ENCODE measurements around the gene WNT10A. TPM values are rescaled to one million over a fixed set of nuclear protein-coding genes. Genes with fewer than 3 reads are reported as not detected.

The WNT10A gene
- total RNA-seq, 2 experiments from 2014 or later = 1.9 to 2.5 TPM

GRCh38 chr2:218852911-218853667, 27.6 kb upstream of the WNT10A start:
- POLR2A ChIA-PET = no interaction called here
- Mint-ChIP-seq H3K9me3 (no peaks in the 10 kb centered on the region), H3K4me3 (no peak overlapping the region), H3K36me3 (no peaks in the 10 kb centered on the region), H3K4me1 (peaks cover 2% of the 10 kb centered on the region), H3K27me3 (peaks cover 59% of the 10 kb centered on the region), H3K27ac (no peak overlapping the region)
- ATAC-seq (ENCODE audit: low read depth) (peak; percentile 71), DNase-seq (peak; percentile 66)

- H3K4me3 Mint-ChIP-seq = no peak overlapping the region
- no peaks in the 10 kb centered on the region for H3K36me3 Mint-ChIP-seq
- peaks cover 66% of the 10 kb centered on the region for H3K27me3 Mint-ChIP-seq
- peaks cover 2% of the 10 kb centered on the region for H3K4me1 Mint-ChIP-seq
- ATAC-seq (ENCODE audit: low read depth) = no peak
- H3K9me3 Mint-ChIP-seq = no peaks in the 10 kb centered on the region
- peak; percentile 17 for DNase-seq
- POLR2A ChIA-PET = no interaction called here
- no peak overlapping the region for H3K27ac Mint-ChIP-seq
Measured at GRCh38 chr2:218853766-218854165, 26.9 kb upstream of the WNT10A start.

- no peak for ATAC-seq (ENCODE audit: low read depth)
- peaks cover 2% of the 10 kb centered on the region for H3K4me1 Mint-ChIP-seq
- H3K4me3 Mint-ChIP-seq = no peak overlapping the region
- DNase-seq = no peak
- H3K9me3 Mint-ChIP-seq = no peaks in the 10 kb centered on the region
- no peaks in the 10 kb centered on the region for H3K36me3 Mint-ChIP-seq
- POLR2A ChIA-PET = interaction anchor here (1.0 kb wide), 1 partner anchor 43 kb away, joined by 3 read pairs; no protein-coding TSS in a partner anchor
- H3K27ac Mint-ChIP-seq = no peak overlapping the region
- peaks cover 72% of the 10 kb centered on the region for H3K27me3 Mint-ChIP-seq
Measured at GRCh38 chr2:218854860-218855259, 25.8 kb upstream of the WNT10A start.

- Mint-ChIP-seq H3K27me3 (peaks cover 77% of the 10 kb centered on the region), H3K9me3 (no peaks in the 10 kb centered on the region), H3K36me3 (no peaks in the 10 kb centered on the region), H3K27ac (no peak overlapping the region), H3K4me1 (peaks cover 6% of the 10 kb centered on the region), H3K4me3 (no peak overlapping the region)
- peak; percentile 25 for DNase-seq
- no peak for ATAC-seq (ENCODE audit: low read depth)
- POLR2A ChIA-PET = interaction anchor here (1.0 kb wide), 1 partner anchor 42 kb away, joined by 3 read pairs; no protein-coding TSS in a partner anchor
Measured at GRCh38 chr2:218855305-218856166, 25.1 kb upstream of the WNT10A start.

GRCh38 chr2:218856167-218856895, 24.3 kb upstream of the WNT10A start:
- ATAC-seq (ENCODE audit: low read depth) (no peak), DNase-seq (peak; percentile 9)
- peaks cover 79% of the 10 kb centered on the region for H3K27me3 Mint-ChIP-seq
- no peak overlapping the region for H3K27ac Mint-ChIP-seq
- no peaks in the 10 kb centered on the region for H3K36me3 Mint-ChIP-seq
- H3K4me1 Mint-ChIP-seq = peaks cover 11% of the 10 kb centered on the region
- POLR2A ChIA-PET = no interaction called here
- no peak overlapping the region for H3K4me3 Mint-ChIP-seq
- H3K9me3 Mint-ChIP-seq = no peaks in the 10 kb centered on the region

GRCh38 chr2:218856896-218857243, 23.8 kb upstream of the WNT10A start:
- POLR2A ChIA-PET = no interaction called here
- DNase-seq (peak; percentile 25), ATAC-seq (ENCODE audit: low read depth) (no peak)

GRCh38 chr2:218857371-218858137, 23.1 kb upstream of the WNT10A start:
- no peaks in the 10 kb centered on the region for H3K9me3 Mint-ChIP-seq
- H3K4me1 Mint-ChIP-seq = peaks cover 12% of the 10 kb centered on the region
- DNase-seq = no peak
- POLR2A ChIA-PET = no interaction called here
- no peaks in the 10 kb centered on the region for H3K36me3 Mint-ChIP-seq
- H3K4me3 Mint-ChIP-seq = no peak overlapping the region
- ATAC-seq (ENCODE audit: low read depth) = no peak
- H3K27me3 Mint-ChIP-seq = peaks cover 89% of the 10 kb centered on the region
- H3K27ac Mint-ChIP-seq = no peak overlapping the region

More at GRCh38 chr2:218856896-218857243, 23.8 kb upstream of the WNT10A start:
- H3K27me3 Mint-ChIP-seq = peaks cover 85% of the 10 kb centered on the region
- peaks cover 12% of the 10 kb centered on the region for H3K4me1 Mint-ChIP-seq
- H3K36me3 Mint-ChIP-seq = no peaks in the 10 kb centered on the region
- H3K27ac Mint-ChIP-seq = no peak overlapping the region
- H3K9me3 Mint-ChIP-seq = no peaks in the 10 kb centered on the region
- H3K4me3 Mint-ChIP-seq = no peak overlapping the region

- ATAC-seq (ENCODE audit: low read depth) (no peak), DNase-seq (no peak)
- Mint-ChIP-seq H3K4me3 (no peak overlapping the region), H3K27ac (no peak overlapping the region), H3K4me1 (peaks cover 12% of the 10 kb centered on the region), H3K27me3 (peaks cover 89% of the 10 kb centered on the region), H3K9me3 (no peaks in the 10 kb centered on the region), H3K36me3 (no peaks in the 10 kb centered on the region)
- POLR2A ChIA-PET = no interaction called here
Measured at GRCh38 chr2:218858138-218858445, 22.6 kb upstream of the WNT10A start.

- ATAC-seq (ENCODE audit: low read depth) = no peak
- H3K4me3 Mint-ChIP-seq = peak overlapping the region; percentile 37
- no peaks in the 10 kb centered on the region for H3K36me3 Mint-ChIP-seq
- POLR2A ChIA-PET = no interaction called here
- DNase-seq = no peak
- H3K27ac Mint-ChIP-seq = no peak overlapping the region
- H3K4me1 Mint-ChIP-seq = peaks cover 10% of the 10 kb centered on the region
- H3K27me3 Mint-ChIP-seq = peaks cover 89% of the 10 kb centered on the region
- no peaks in the 10 kb centered on the region for H3K9me3 Mint-ChIP-seq
Measured at GRCh38 chr2:218858671-218859555, 21.7 kb upstream of the WNT10A start.

GRCh38 chr2:218859556-218859987, 21.1 kb upstream of the WNT10A start, which contains the start of gene WNT6:
TSS of gene WNT6 (plus strand) at chr2:218859805. CDS start at chr2:218860038, 233 bp downstream.
- Mint-ChIP-seq H3K9me3 (no peaks in the 10 kb centered on the region), H3K4me3 (peak within 1 kb of the TSS; percentile 37), H3K36me3 (no peaks in the 10 kb centered on the region), H3K4me1 (peaks cover 10% of the 10 kb centered on the region), H3K27ac (no peak within 1 kb of the TSS), H3K27me3 (peaks cover 85% of the 10 kb centered on the region)
- peak; percentile 32 for ATAC-seq (ENCODE audit: low read depth)
- POLR2A ChIA-PET = no interaction called here
- peak; percentile 40 for DNase-seq

- Mint-ChIP-seq H3K4me3 (peak overlapping the region; percentile 16), H3K27me3 (peaks cover 82% of the 10 kb centered on the region), H3K27ac (no peak overlapping the region), H3K4me1 (peaks cover 10% of the 10 kb centered on the region), H3K36me3 (no peaks in the 10 kb centered on the region), H3K9me3 (no peaks in the 10 kb centered on the region)
- POLR2A ChIA-PET = no interaction called here
- no peak for ATAC-seq (ENCODE audit: low read depth)
- DNase-seq = peak; percentile 17
Measured at GRCh38 chr2:218859988-218860831, 20.4 kb upstream of the WNT10A start.

Measured in activated naive CD8-positive, alpha-beta T cell treated with anti-CD3 and anti-CD28 coated beads, Interleukin-2, amount 10 ng/mL, durations not matched to agents 7 days and 5 days (primary cell).